ENCODE results near the gene FBXW7. TPM values are rescaled to one million over a fixed set of nuclear protein-coding genes. Genes with fewer than 3 reads are reported as not detected.

FBXW7 gene
- total and polyA plus RNA-seq, 2 donors from 2014 or later: 5.5 to 64.0 TPM

DNA sequence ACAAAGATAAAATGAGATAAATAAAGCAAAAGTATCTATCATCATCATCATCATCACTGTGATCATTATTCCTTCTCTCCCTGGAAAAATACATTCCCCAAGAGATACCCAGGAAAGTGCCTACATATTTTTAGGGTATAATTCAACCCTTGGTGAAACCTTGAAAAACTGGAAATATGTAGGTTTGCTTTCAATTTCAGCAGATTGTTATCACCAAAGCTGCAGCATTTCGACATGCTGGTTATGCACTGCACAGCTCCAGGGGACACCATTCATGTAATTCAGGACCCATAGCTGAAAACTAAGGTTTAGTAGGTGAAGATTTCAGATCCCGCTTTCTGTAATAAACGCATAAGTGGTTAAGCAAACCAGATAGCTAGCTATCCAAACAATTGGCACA lies 28.4 kb upstream of the FBXW7 start:
- DNase-seq (no peak), FAIRE-seq (no peak)
- intact Hi-C loops (cut with DNase I): no loop called here
- no peak overlapping the region for H3K9ac ChIP-seq (ENCODE audit: low read length in 3 of 3)
- H3K4me1 ChIP-seq (ENCODE audit: control insufficient read depth in 2 of 3, insufficient read depth in 2 of 3, low read depth in 1 of 3, low read length in 3 of 3): no peaks in the 10 kb centered on the region
- no peaks in the 10 kb centered on the region for H3K27me3 ChIP-seq (ENCODE audit: control insufficient read depth, insufficient read depth, low read length)
- no peaks in the 10 kb centered on the region for H3K9me3 ChIP-seq (ENCODE audit: control insufficient read depth in 2 of 3, insufficient read depth in 1 of 3, low read length in 3 of 3)
- H3K36me3 ChIP-seq (ENCODE audit: control insufficient read depth in 2 of 3, insufficient read depth in 3 of 3, low read length in 3 of 3): no peaks in the 10 kb centered on the region
- TF ChIP-seq, protein P1, sequence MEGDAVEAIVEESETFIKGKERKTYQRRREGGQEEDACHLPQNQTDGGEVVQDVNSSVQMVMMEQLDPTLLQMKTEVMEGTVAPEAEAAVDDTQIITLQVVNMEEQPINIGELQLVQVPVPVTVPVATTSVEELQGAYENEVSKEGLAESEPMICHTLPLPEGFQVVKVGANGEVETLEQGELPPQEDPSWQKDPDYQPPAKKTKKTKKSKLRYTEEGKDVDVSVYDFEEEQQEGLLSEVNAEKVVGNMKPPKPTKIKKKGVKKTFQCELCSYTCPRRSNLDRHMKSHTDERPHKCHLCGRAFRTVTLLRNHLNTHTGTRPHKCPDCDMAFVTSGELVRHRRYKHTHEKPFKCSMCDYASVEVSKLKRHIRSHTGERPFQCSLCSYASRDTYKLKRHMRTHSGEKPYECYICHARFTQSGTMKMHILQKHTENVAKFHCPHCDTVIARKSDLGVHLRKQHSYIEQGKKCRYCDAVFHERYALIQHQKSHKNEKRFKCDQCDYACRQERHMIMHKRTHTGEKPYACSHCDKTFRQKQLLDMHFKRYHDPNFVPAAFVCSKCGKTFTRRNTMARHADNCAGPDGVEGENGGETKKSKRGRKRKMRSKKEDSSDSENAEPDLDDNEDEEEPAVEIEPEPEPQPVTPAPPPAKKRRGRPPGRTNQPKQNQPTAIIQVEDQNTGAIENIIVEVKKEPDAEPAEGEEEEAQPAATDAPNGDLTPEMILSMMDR (IDR thresholded peaks at IDR 0.05; ENCODE audit: borderline replicate concordance, extremely low read depth, insufficient read depth): no peak
- no peak overlapping the region for H3K4me3 ChIP-seq (ENCODE audit: low read length in 3 of 3)
- no peak overlapping the region for H3K27ac ChIP-seq (ENCODE audit: low read depth in 2 of 2, low read length in 2 of 2)

DNA sequence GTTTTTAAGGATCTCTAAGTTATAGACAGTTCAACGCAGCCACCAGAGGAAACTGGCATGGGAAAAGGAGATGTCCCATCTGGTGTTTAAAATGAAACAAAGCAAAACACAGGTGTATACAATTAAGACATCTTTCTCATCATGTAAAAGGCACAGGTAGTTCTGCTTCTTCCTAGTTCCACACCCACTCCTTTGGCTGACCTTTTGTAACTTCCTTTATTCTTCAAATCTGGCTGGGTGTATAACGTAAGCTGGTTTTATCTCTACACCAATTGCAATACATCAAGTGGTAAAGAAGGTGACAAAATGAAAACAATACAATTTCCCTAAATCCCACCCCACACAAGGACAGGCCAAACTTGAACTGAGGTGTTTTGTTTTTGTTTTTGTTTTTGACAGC lies 27.3 kb upstream of the FBXW7 start:
- H3K27ac ChIP-seq (ENCODE audit: low read depth in 2 of 2, low read length in 2 of 2): no peak overlapping the region
- FAIRE-seq (no peak), DNase-seq (no peak)
- H3K4me1 ChIP-seq (ENCODE audit: control insufficient read depth in 2 of 3, insufficient read depth in 2 of 3, low read depth in 1 of 3, low read length in 3 of 3): no peaks in the 10 kb centered on the region
- H3K36me3 ChIP-seq (ENCODE audit: control insufficient read depth in 2 of 3, insufficient read depth in 3 of 3, low read length in 3 of 3): no peaks in the 10 kb centered on the region
- no peaks in the 10 kb centered on the region for H3K27me3 ChIP-seq (ENCODE audit: control insufficient read depth, insufficient read depth, low read length)
- TF ChIP-seq, protein P1 (IDR thresholded peaks at IDR 0.05; ENCODE audit: borderline replicate concordance, extremely low read depth, insufficient read depth): no peak
- H3K9ac ChIP-seq (ENCODE audit: low read length in 3 of 3): no peak overlapping the region
- H3K9me3 ChIP-seq (ENCODE audit: control insufficient read depth in 2 of 3, insufficient read depth in 1 of 3, low read length in 3 of 3): no peaks in the 10 kb centered on the region
- intact Hi-C loops (cut with DNase I): no loop called here
- no peak overlapping the region for H3K4me3 ChIP-seq (ENCODE audit: low read length in 3 of 3)

DNA sequence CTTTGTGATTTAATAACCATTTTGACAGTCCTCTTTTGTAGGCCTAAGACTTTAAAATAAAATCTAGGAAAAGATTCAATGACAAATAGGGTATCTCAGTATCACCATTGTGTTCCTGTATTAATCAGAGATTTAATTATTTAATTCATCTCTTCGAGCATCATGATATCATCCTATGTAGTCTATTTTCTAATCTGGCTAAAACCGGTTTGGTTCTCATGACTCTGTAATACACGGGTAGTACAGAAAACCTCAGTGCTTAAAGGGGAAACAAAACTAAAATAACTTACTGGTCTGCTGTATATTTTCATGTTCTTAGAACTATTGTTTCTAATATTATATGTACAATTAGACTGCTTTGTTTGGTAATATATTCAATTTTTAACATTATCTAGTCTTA lies 23.7 kb upstream of the FBXW7 start:
- DNase-seq (no peak), FAIRE-seq (no peak)
- TF ChIP-seq, protein P1 (IDR thresholded peaks at IDR 0.05; ENCODE audit: borderline replicate concordance, extremely low read depth, insufficient read depth): no peak
- H3K27ac ChIP-seq (ENCODE audit: low read depth in 2 of 2, low read length in 2 of 2): no peak overlapping the region
- H3K9ac ChIP-seq (ENCODE audit: low read length in 3 of 3): no peak overlapping the region
- H3K9me3 ChIP-seq (ENCODE audit: control insufficient read depth in 2 of 3, insufficient read depth in 1 of 3, low read length in 3 of 3): no peaks in the 10 kb centered on the region
- H3K4me3 ChIP-seq (ENCODE audit: low read length in 3 of 3): no peak overlapping the region
- intact Hi-C loops (cut with DNase I): no loop called here
- no peaks in the 10 kb centered on the region for H3K36me3 ChIP-seq (ENCODE audit: control insufficient read depth in 2 of 3, insufficient read depth in 3 of 3, low read length in 3 of 3)
- H3K4me1 ChIP-seq (ENCODE audit: control insufficient read depth in 2 of 3, insufficient read depth in 2 of 3, low read depth in 1 of 3, low read length in 3 of 3): no peaks in the 10 kb centered on the region
- no peaks in the 10 kb centered on the region for H3K27me3 ChIP-seq (ENCODE audit: control insufficient read depth, insufficient read depth, low read length)

DNA sequence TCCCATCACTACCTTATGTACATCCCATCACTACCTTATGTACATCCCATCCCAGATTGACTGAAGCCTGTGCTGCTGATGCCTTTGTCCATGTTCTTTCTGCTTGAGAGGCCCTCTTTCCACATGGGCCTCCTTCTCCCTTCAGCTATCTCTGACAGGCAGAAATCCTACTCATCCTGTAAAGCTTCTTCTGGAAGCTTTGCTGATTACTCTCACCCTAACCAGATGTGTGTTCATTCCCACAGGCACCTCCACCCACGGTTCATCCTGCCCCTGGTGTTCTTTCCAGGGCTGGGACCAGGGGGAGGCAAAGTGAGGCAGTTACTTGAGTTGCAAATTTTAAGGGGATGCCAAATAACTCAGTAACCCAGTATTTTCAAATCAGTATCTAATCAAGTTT lies 22.5 kb upstream of the FBXW7 start:
- TF ChIP-seq, protein P1 (IDR thresholded peaks at IDR 0.05; ENCODE audit: borderline replicate concordance, extremely low read depth, insufficient read depth): no peak
- no peak overlapping the region for H3K4me3 ChIP-seq (ENCODE audit: low read length in 3 of 3)
- H3K9me3 ChIP-seq (ENCODE audit: control insufficient read depth in 2 of 3, insufficient read depth in 1 of 3, low read length in 3 of 3): no peaks in the 10 kb centered on the region
- H3K36me3 ChIP-seq (ENCODE audit: control insufficient read depth in 2 of 3, insufficient read depth in 3 of 3, low read length in 3 of 3): no peaks in the 10 kb centered on the region
- H3K27ac ChIP-seq (ENCODE audit: low read depth in 2 of 2, low read length in 2 of 2): no peak overlapping the region
- H3K27me3 ChIP-seq (ENCODE audit: control insufficient read depth, insufficient read depth, low read length): no peaks in the 10 kb centered on the region
- H3K4me1 ChIP-seq (ENCODE audit: control insufficient read depth in 2 of 3, insufficient read depth in 2 of 3, low read depth in 1 of 3, low read length in 3 of 3): no peaks in the 10 kb centered on the region
- no peak for DNase-seq
- FAIRE-seq: no peak
- intact Hi-C loops (cut with DNase I): no loop called here
- H3K9ac ChIP-seq (ENCODE audit: low read length in 3 of 3): no peak overlapping the region
